Measurements from ENCODE around the gene TK2.

DNA sequence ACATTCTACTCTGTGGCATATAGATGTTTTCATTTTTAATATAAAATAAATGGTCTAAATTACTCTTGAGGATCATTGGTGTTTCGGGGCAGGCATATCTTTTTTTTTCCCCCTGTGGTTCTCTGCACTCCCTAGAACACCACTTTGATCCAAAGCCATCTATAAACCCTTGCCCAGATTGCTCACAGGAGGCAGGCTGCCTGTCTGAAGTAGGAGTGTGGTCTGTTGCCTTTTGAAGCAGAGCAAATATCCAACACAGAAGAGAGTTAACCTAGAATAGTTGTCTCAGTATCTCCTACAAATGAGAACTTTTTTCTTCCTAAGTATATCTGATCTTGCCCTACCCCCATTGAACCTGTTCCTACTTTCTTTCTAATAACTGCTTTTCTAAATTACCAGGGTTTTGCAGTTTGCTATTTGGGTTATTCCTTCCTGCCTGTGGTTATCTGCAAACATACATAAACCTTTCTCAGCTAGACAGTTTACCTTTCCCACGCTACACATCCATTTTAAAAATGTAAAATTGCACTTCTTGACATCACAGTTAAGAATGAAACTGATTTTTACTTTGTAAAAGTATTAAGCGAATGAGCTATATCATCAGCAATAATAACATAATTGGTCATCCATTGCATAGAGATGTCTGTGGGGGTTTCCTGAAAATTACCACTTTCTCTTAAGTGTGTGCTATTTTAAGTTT is 11.6 kb upstream of the TK2 start:
- TF ChIP-seq, protein P1, sequence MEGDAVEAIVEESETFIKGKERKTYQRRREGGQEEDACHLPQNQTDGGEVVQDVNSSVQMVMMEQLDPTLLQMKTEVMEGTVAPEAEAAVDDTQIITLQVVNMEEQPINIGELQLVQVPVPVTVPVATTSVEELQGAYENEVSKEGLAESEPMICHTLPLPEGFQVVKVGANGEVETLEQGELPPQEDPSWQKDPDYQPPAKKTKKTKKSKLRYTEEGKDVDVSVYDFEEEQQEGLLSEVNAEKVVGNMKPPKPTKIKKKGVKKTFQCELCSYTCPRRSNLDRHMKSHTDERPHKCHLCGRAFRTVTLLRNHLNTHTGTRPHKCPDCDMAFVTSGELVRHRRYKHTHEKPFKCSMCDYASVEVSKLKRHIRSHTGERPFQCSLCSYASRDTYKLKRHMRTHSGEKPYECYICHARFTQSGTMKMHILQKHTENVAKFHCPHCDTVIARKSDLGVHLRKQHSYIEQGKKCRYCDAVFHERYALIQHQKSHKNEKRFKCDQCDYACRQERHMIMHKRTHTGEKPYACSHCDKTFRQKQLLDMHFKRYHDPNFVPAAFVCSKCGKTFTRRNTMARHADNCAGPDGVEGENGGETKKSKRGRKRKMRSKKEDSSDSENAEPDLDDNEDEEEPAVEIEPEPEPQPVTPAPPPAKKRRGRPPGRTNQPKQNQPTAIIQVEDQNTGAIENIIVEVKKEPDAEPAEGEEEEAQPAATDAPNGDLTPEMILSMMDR (IDR thresholded peaks at IDR 0.05) = no peak
- no peak for TF ChIP-seq POLR2A (IDR thresholded peaks at IDR 0.05)

Data from heart left ventricle (tissue), 13 donors.